Muscle of leg (tissue), 11 donors: ENCODE measurements around the gene CHCHD5. TPM values are rescaled to one million over a fixed set of nuclear protein-coding genes. Genes with fewer than 3 reads are reported as not detected.
"Not testable (repeated sequence)": the region's sequence is repeated elsewhere in the genome, so short reads cannot be mapped to it uniquely, and the experiment has no call there.

ENCODE experiments used
- DNase-seq: peaks from one replicate; pipeline ENCODE4 v3.0.0; 2013
- H3K27ac ChIP-seq: one replicate; pipeline ENCODE4 v1.5.1; 2013; ENCODE audit warnings: mild to moderate bottlenecking, low read length, control low read depth
- H3K27me3 ChIP-seq: one replicate; pipeline ENCODE4 v1.6.1; 2013; ENCODE audit warnings: low read length; ENCODE audit not compliant: control insufficient read depth, insufficient read depth
- H3K36me3 ChIP-seq: one replicate; pipeline ENCODE4 v1.6.1; 2013; ENCODE audit warnings: low read length; ENCODE audit not compliant: control insufficient read depth, insufficient read depth
- H3K4me1 ChIP-seq: one replicate; pipeline ENCODE4 v1.6.1; 2013; ENCODE audit warnings: low read length; ENCODE audit not compliant: control insufficient read depth, insufficient read depth
- H3K4me3 ChIP-seq: one replicate; pipeline ENCODE4 v1.5.1; 2013; ENCODE audit warnings: low read length, control low read depth
- H3K9me3 ChIP-seq: replicated peaks from 2 replicates; pipeline ENCODE4 v1.6.1; 2013; ENCODE audit warnings: low read depth, low read length; ENCODE audit not compliant: control insufficient read depth
- WGBS: methylation state at CpG from one replicate; pipeline ENCODE4 v1.1.5; 2013; ENCODE audit warnings: missing lambda C conversion rate; ENCODE audit not compliant: insufficient coverage; 5-methylcytosine and 5-hydroxymethylcytosine counted together
- polyA plus RNA-seq, 8 donors: library from polyadenylated mRNA; unstranded; fragments of 120-200 nt; gene quantifications; one replicate each; pipeline versions ENCODE4 v1.2.1 to v1.2.3, GENCODE V29; 2013; ENCODE audit warnings: inconsistent platforms in 1 of 8, low replicate concordance in 1 of 8; ENCODE audit not compliant: insufficient read length in 8 of 8, insufficient read depth in 1 of 8
- total RNA-seq: library from RNA; stranded (reverse); fragments of 120-200 nt; gene quantifications from one replicate; pipeline ENCODE4 v1.2.4, GENCODE V29; 2013

The CHCHD5 gene
- total and polyA plus RNA-seq, 9 donors: 20.1 to 37.1 (median 29.7) TPM

- WGBS: 7% methylated on average over 14 of the region's 18 CpGs
- Histone ChIP-seq H3K27ac (no peak overlapping the region), H3K4me3 (peak overlapping the region; percentile 95), H3K36me3 (peaks cover 13% of the 10 kb centered on the region), H3K9me3 (no peaks in the 10 kb centered on the region), H3K4me1 (peaks cover 16% of the 10 kb centered on the region), H3K27me3 (no peaks in the 10 kb centered on the region)
- peak; percentile 8 for DNase-seq
Observed at GRCh38 chr2:112542984-112543661, 41.3 kb upstream of the CHCHD5 start.

DNA sequence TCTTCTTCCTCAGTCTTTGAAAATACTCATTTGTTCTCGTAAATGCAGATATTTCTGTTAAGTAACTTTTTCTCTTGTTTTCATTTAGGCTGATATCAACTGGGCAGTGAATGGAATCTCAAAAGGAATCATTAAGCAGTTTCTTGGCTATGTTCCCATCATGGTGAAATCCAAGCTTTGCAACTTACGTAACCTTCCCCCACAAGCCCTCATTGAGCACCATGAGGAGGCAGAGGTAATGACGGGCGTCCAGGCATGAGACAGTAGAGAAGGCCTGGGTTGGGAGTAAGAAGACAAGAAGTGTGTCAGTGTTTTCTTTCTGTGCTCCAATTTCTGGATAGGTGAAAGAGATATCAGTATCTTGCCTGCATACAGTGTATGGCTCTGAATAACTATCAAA, 37.1 kb upstream of the CHCHD5 start:
- peaks cover 31% of the 10 kb centered on the region for H3K36me3 ChIP-seq
- WGBS: no CpG with 5 or more reads among the region's 4 CpGs
- H3K27me3 ChIP-seq: no peaks in the 10 kb centered on the region
- H3K4me1 ChIP-seq: peaks cover 12% of the 10 kb centered on the region
- no peak overlapping the region for H3K27ac ChIP-seq
- no peak for DNase-seq
- no peak overlapping the region for H3K4me3 ChIP-seq
- no peaks in the 10 kb centered on the region for H3K9me3 ChIP-seq

GRCh38 chr2:112548980-112549379, 35.4 kb upstream of the CHCHD5 start:
- Histone ChIP-seq H3K9me3 (no peaks in the 10 kb centered on the region), H3K4me3 (no peak overlapping the region), H3K27me3 (no peaks in the 10 kb centered on the region), H3K4me1 (no peaks in the 10 kb centered on the region), H3K36me3 (peaks cover 45% of the 10 kb centered on the region), H3K27ac (no peak overlapping the region)
- no peak for DNase-seq
- 100% methylated on average over 2 of the region's 2 CpGs for WGBS

DNA sequence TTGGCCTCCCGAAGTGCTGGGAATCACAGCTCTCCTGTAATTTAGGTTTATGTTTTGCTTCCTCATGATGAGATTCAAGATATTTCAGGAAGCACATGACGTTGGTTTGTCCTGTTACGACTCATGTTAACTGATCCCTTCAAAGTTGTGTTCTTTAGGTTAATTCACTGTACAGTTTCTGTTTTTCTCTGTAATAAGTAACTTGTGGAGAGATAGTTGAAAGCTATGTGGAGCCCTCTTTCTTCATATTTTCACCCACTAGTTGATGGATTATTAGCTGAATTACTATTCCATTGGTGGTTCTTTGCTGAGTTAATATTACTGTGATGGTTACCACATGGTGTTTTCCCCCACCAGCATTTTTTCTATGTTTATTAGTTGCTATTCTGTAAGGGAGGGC, 18.3 kb upstream of the CHCHD5 start:
- no peak overlapping the region for H3K27ac ChIP-seq
- H3K27me3 ChIP-seq: no peaks in the 10 kb centered on the region
- DNase-seq: no peak
- H3K9me3 ChIP-seq: peaks cover 2% of the 10 kb centered on the region
- H3K4me3 ChIP-seq: no peak overlapping the region
- H3K36me3 ChIP-seq: peaks cover 70% of the 10 kb centered on the region
- WGBS: 100% methylated on average over 1 of the region's 3 CpGs
- H3K4me1 ChIP-seq: no peaks in the 10 kb centered on the region

GRCh38 chr2:112566508-112566907, 17.9 kb upstream of the CHCHD5 start:
- peaks cover 70% of the 10 kb centered on the region for H3K36me3 ChIP-seq
- not testable (repeated sequence) for H3K4me3 ChIP-seq, H3K9me3 ChIP-seq, H3K27me3 ChIP-seq, H3K27ac ChIP-seq, DNase-seq, H3K4me1 ChIP-seq
- no CpG with 5 or more reads among the region's 5 CpGs for WGBS

- Histone ChIP-seq H3K27me3 (no peaks in the 10 kb centered on the region), H3K4me1 (no peaks in the 10 kb centered on the region), H3K4me3 (no peak overlapping the region), H3K36me3 (peaks cover 70% of the 10 kb centered on the region), H3K9me3 (peaks cover 2% of the 10 kb centered on the region), H3K27ac (no peak overlapping the region)
- WGBS: no CpG with 5 or more reads among the region's 7 CpGs
- DNase-seq: no peak
Observed at GRCh38 chr2:112572005-112572404, 12.4 kb upstream of the CHCHD5 start.

- no peak overlapping the region for H3K4me3 ChIP-seq
- H3K4me1 ChIP-seq: no peaks in the 10 kb centered on the region
- no peak overlapping the region for H3K27ac ChIP-seq
- H3K9me3 ChIP-seq: no peaks in the 10 kb centered on the region
- H3K36me3 ChIP-seq: peaks cover 26% of the 10 kb centered on the region
- peak; percentile 62 for DNase-seq
- 13% methylated on average over 1 of the region's 5 CpGs for WGBS
- no peaks in the 10 kb centered on the region for H3K27me3 ChIP-seq
Observed at GRCh38 chr2:112577756-112578155, 6.7 kb upstream of the CHCHD5 start.

GRCh38 chr2:112579241-112579640, 5.2 kb upstream of the CHCHD5 start:
- Histone ChIP-seq H3K9me3 (no peaks in the 10 kb centered on the region), H3K36me3 (peaks cover 15% of the 10 kb centered on the region), H3K4me1 (peaks cover 6% of the 10 kb centered on the region), H3K27me3 (no peaks in the 10 kb centered on the region), H3K4me3 (no peak overlapping the region), H3K27ac (no peak overlapping the region)
- DNase-seq: peak; percentile 66

GRCh38 chr2:112580084-112580483, 4.3 kb upstream of the CHCHD5 start:
- no peak for DNase-seq
- H3K27me3 ChIP-seq: no peaks in the 10 kb centered on the region
- no CpG with 5 or more reads among the region's 7 CpGs for WGBS
- H3K4me3 ChIP-seq: no peak overlapping the region
- peaks cover 10% of the 10 kb centered on the region for H3K4me1 ChIP-seq
- no peak overlapping the region for H3K27ac ChIP-seq
- H3K9me3 ChIP-seq: no peaks in the 10 kb centered on the region
- peaks cover 9% of the 10 kb centered on the region for H3K36me3 ChIP-seq

DNA sequence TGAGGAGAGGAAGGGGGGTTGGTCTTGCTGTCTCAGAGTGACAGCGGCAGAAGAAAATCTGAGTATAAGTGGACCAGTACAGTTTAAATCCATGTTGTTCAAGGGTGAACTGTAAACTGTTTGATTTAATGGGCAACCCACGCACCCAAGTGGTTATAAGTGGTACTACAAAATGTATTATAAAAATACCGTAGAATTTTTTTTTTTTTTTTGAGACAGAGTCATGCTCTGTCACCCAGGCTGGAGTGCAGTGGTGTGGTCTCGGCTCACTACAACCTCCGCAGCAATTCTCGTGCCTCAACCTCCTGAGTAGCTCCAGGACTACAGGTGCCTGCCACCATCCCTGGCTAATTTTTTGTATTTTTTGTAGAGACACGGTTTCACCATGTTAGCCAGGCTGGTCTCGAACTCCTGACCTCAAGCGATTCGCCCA, 2.1 kb upstream of the CHCHD5 start:
- H3K36me3 ChIP-seq: peaks cover 15% of the 10 kb centered on the region
- H3K9me3 ChIP-seq: no peaks in the 10 kb centered on the region
- H3K4me1 ChIP-seq: peaks cover 31% of the 10 kb centered on the region
- H3K27me3 ChIP-seq: no peaks in the 10 kb centered on the region
- no peak overlapping the region for H3K27ac ChIP-seq
- 67% methylated on average over 7 of the region's 10 CpGs for WGBS
- peak; percentile 79 for DNase-seq
- H3K4me3 ChIP-seq: no peak overlapping the region
